ENCODE data around the gene ANP32E. TPM values are rescaled to one million over a fixed set of nuclear protein-coding genes. Genes with fewer than 3 reads are reported as not detected.

The ANP32E gene
- total RNA-seq (ENCODE audit: low replicate concordance): 26.8 and 71.9 TPM in 2 replicates
- long read RNA-seq, transcript ANP32E-208 (7 exons, 3,451 nt): major isoform, 31 of 58 reads
- long read RNA-seq, partial matches to known transcripts: 11 of 58 reads
- long read RNA-seq, other reads (novel, unspliced or antisense): 15 of 58 reads

- peak; percentile 57 for TF ChIP-seq CTCF (conservative IDR thresholded peaks at IDR 0.05)
- H3K36me3 Mint-ChIP-seq: peaks cover under 1% of the 10 kb centered on the region
- no peaks in the 10 kb centered on the region for H3K27me3 Mint-ChIP-seq
- DNase-seq (ENCODE audit: extremely low spot score, unreplicated experiment): peak; percentile 94
- no peak within 1 kb of the TSS for H3K4me3 Mint-ChIP-seq
- H3K27ac Mint-ChIP-seq: peak within 1 kb of the TSS; percentile 94
- H3K9me3 Mint-ChIP-seq: no peaks in the 10 kb centered on the region
- peaks cover 9% of the 10 kb centered on the region for H3K4me1 Mint-ChIP-seq (ENCODE audit: unreplicated experiment)
Observed at GRCh38 chr1:150235852-150236613, at the start of gene ANP32E. ANP32E (minus strand) TSS chr1:150236112; CDS start chr1:150235786, 326 bp downstream.

DNA sequence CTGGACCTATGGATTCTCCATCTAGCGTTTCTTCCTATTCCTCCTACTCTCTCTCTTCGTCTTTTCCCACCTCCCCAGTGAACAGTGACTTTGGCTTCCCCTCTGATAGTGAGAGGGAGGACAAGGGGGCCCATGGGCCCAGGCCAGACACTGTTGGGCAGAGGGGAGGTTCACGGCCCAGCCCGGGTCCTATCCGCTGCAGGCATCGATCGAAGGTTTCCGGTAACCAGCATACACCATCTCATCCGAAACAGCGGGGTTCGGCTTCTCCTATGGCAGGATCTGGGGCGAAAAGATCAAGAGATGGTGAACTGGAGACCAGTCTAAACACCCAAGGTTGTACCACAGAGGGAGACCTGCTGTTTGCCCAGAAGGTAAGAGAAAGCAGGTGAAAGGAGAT, 47.3 kb upstream of the ANP32E start:
- Mint-ChIP-seq H3K36me3 (peaks cover 3% of the 10 kb centered on the region), H3K27ac (no peak overlapping the region), H3K4me1 (ENCODE audit: unreplicated experiment) (peaks cover 22% of the 10 kb centered on the region)

DNA sequence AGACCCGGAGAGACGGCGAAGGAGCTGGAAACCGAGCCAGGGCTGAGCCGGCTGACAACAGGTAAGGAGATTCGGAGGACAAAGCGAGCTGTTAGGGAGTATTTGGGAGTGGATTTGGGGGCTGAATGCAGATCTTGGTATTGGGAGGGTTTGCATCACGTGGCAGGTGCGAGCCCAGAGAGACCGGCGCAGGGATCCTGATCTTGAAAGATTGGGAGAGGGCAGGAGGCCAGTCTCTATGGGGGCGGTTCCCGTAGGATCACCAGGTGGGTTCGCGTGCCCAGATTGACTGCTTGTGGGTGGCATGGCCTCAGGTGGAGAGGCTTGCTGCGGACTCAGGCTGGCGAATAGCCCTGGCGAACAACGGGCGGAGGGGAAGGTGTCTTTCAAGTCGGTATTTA, 46.6 kb upstream of the ANP32E start:
- peaks cover 5% of the 10 kb centered on the region for H3K36me3 Mint-ChIP-seq
- H3K9me3 Mint-ChIP-seq: no peaks in the 10 kb centered on the region
- peak overlapping the region; percentile 85 for H3K27ac Mint-ChIP-seq
- H3K4me1 Mint-ChIP-seq (ENCODE audit: unreplicated experiment): peaks cover 22% of the 10 kb centered on the region
- TF ChIP-seq CTCF (conservative IDR thresholded peaks at IDR 0.05): no peak
- no peak for DNase-seq (ENCODE audit: extremely low spot score, unreplicated experiment)
- peaks cover 16% of the 10 kb centered on the region for H3K27me3 Mint-ChIP-seq
- peak overlapping the region; percentile 92 for H3K4me3 Mint-ChIP-seq

More for the DNA sequence above, 47.3 kb upstream of the ANP32E start:
- Mint-ChIP-seq H3K9me3 (no peaks in the 10 kb centered on the region), H3K4me3 (peak overlapping the region; percentile 92), H3K27me3 (peaks cover 15% of the 10 kb centered on the region)
- TF ChIP-seq CTCF (conservative IDR thresholded peaks at IDR 0.05): no peak
- DNase-seq (ENCODE audit: extremely low spot score, unreplicated experiment): no peak

GRCh38 chr1:150281758-150282557, 46.0 kb upstream of the ANP32E start, which contains the start of gene CIART:
CIART (plus strand) TSS chr1:150282554; CDS start chr1:150283268, 714 bp downstream.
- TF ChIP-seq CTCF (conservative IDR thresholded peaks at IDR 0.05): no peak
- H3K4me1 Mint-ChIP-seq (ENCODE audit: unreplicated experiment): peaks cover 22% of the 10 kb centered on the region
- H3K27me3 Mint-ChIP-seq: peaks cover 16% of the 10 kb centered on the region
- no peaks in the 10 kb centered on the region for H3K9me3 Mint-ChIP-seq
- H3K4me3 Mint-ChIP-seq: peak within 1 kb of the TSS; percentile 92
- peaks cover 5% of the 10 kb centered on the region for H3K36me3 Mint-ChIP-seq
- H3K27ac Mint-ChIP-seq: peak within 1 kb of the TSS; percentile 85
- peak; percentile 84 for DNase-seq (ENCODE audit: extremely low spot score, unreplicated experiment)

GRCh38 chr1:150281221-150281757, 45.4 kb upstream of the ANP32E start:
- peak overlapping the region; percentile 92 for H3K4me3 Mint-ChIP-seq
- H3K36me3 Mint-ChIP-seq: peaks cover 5% of the 10 kb centered on the region
- peaks cover 16% of the 10 kb centered on the region for H3K27me3 Mint-ChIP-seq
- peaks cover 22% of the 10 kb centered on the region for H3K4me1 Mint-ChIP-seq (ENCODE audit: unreplicated experiment)
- no peak for DNase-seq (ENCODE audit: extremely low spot score, unreplicated experiment)
- H3K27ac Mint-ChIP-seq: peak overlapping the region; percentile 85
- no peaks in the 10 kb centered on the region for H3K9me3 Mint-ChIP-seq
- TF ChIP-seq CTCF (conservative IDR thresholded peaks at IDR 0.05): peak; percentile 83

All from type B pancreatic cell (in vitro differentiated cells).